Kidney (tissue), 14 donors: ENCODE results near the gene GPR65. TPM values are rescaled to one million over a fixed set of nuclear protein-coding genes. Genes with fewer than 3 reads are reported as not detected.

Experiments used
- DNase-seq, 5 donors: peaks; one replicate each; pipeline ENCODE4 v3.0.0-alpha.2; 2013 to 2020
- FAIRE-seq: peaks from 2 replicates; lab custom pipeline; 2012; peaks lifted over from hg19 to GRCh38; lab: Jason Lieb, UNC
- H3K27ac ChIP-seq, 2 donors: one replicate each; pipeline ENCODE4 v1.7.0; 2013; ENCODE audit warnings: low read depth in 2 of 2, low read length in 2 of 2, inconsistent platforms in 1 of 2
- H3K27me3 ChIP-seq: one replicate; pipeline ENCODE4 v1.7.1; 2013; ENCODE audit warnings: low read length, inconsistent platforms; ENCODE audit not compliant: control insufficient read depth, insufficient read depth
- H3K36me3 ChIP-seq, 3 donors: one replicate each; pipeline versions ENCODE4 v1.7.0 to v1.7.1; 2013; ENCODE audit warnings: low read length in 3 of 3, control low read depth in 1 of 3, inconsistent platforms in 1 of 3; ENCODE audit not compliant: insufficient read depth in 3 of 3, control insufficient read depth in 2 of 3
- H3K4me1 ChIP-seq, 3 donors: one replicate each; pipeline versions ENCODE4 v1.7.0 to v1.7.1; 2013; ENCODE audit warnings: low read length in 3 of 3, inconsistent platforms in 1 of 3, low read depth in 1 of 3; ENCODE audit not compliant: control insufficient read depth in 2 of 3, insufficient read depth in 2 of 3
- H3K4me3 ChIP-seq, 3 donors: one replicate each; pipeline versions ENCODE4 v1.7.0 to v1.8.1; 2013; ENCODE audit warnings: low read length in 3 of 3, control low read depth in 1 of 3, inconsistent platforms in 1 of 3
- H3K9ac ChIP-seq, 3 donors: one replicate each; pipeline versions ENCODE4 v1.7.0 to v1.7.1; 2013; ENCODE audit warnings: low read length in 3 of 3, control low read depth in 1 of 3, inconsistent platforms in 1 of 3
- H3K9me3 ChIP-seq, 3 donors: one replicate each; pipeline versions ENCODE4 v1.7.0 to v1.7.1; 2013; ENCODE audit warnings: low read length in 3 of 3, control low read depth in 1 of 3, inconsistent platforms in 1 of 3; ENCODE audit not compliant: control insufficient read depth in 2 of 3, insufficient read depth in 1 of 3
- intact Hi-C: fragments of 100-400 bp; cut with DNase I; formaldehyde crosslinking; loops from one replicate; pipeline ENCODE4 v1.11.1; 2022
- polyA plus RNA-seq: library from polyadenylated mRNA; stranded (reverse); fragments of 350-450 nt; fragmentation: Illumina TruSeq; extraction: RNeasy Lipid Tissue Mini Kit (QIAGEN cat#74804); gene quantifications from one replicate; pipeline ENCODE4 v1.2.3, GENCODE V29; 2014; ENCODE audit warnings: low read depth, low replicate concordance; ENCODE audit not compliant: insufficient read depth
- total RNA-seq: library from RNA; stranded (reverse); fragmentation: NEBNext Ultra II Directional; extraction: Animal tissue kit (Norgen Biotek cat#: 25700); gene quantifications from one replicate; pipeline ENCODE4 v1.2.1, GENCODE V29; 2021
- TF ChIP-seq, protein P1 (sequence below): IDR thresholded peaks from 3 replicates; pipeline ENCODE4 v1.5.1; 2012; ENCODE audit warnings: mild to moderate bottlenecking, moderate library complexity, borderline replicate concordance; ENCODE audit not compliant: insufficient read depth; ENCODE audit errors: extremely low read depth
- donor health status: control.
- donor health status: control.
- donor health status: control.
- donor health status: control.
- donor health status: control.
- donor health status: DM: yes; HTN: yes; CAD: no.
- donor health status: Normal renal cell carcinoma (clear cell type).

GPR65 gene
- total and polyA plus RNA-seq, 2 donors from 2014 or later = 0.62 to 3.8 TPM

DNA sequence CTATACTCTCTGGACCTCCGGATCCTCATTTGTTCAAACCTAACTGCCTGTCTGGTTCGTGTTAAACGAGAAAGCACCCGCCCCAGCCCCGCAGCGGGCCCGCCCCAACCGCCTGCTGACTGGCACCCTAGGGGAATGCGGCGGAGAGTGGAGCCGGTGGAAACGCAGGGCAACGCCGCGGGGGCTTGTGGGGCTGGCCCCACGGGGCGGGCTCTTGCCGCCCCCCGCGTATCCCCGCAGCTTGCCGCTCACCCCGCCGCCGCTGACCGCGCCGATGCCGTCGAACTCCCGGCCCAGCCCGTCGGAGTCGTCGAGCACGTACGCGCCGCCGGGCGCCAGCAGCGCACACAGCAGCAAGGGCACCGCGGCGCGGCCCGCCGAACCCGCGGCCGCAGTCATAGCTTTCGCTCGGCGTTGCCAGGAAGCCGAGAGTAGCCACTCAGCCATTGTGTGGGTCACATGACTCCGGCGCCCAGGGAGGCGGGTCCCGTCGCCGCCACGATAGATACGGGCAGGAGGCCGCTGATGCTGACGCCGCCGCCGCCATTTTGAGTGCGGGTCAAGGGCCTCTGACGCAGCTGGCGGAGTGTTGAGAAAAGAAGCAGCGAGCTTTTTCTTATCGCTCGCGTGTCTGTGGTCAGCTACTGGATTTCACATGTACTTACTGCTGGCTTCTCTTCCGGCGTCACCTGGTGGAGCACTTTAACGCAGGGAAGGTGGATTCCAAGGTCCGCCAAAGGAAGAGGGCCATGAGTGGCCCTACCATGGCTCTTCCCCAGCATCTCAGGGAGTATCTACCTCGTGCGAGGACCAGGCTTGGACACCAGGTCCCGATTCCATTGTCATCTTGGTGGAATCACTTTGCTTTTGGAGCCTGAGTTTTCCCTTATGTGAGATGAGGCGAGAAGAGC is 12.0 kb upstream of the GPR65 start, which contains the start of gene GALC:
GALC (minus strand) TSS at position 465 of the 911 bp plus-strand sequence; CDS start at position 447, 18 bp downstream.
- peak; percentile 93 to 99 (median 94) for DNase-seq
- Histone ChIP-seq H3K36me3 (no peaks in the 10 kb centered on the region), H3K9me3 (no peaks in the 10 kb centered on the region), H3K9ac (peak within 1 kb of the TSS; percentile 30 to 95 (median 48)), H3K4me3 (peak within 1 kb of the TSS; percentile 70 to 84 (median 78)), H3K4me1 (peaks cover 0 to 5% (median 0%) of the 10 kb centered on the region in 3 donors), H3K27me3 (no peaks in the 10 kb centered on the region), H3K27ac (peak within 1 kb of the TSS; percentile 92 to 93)
- intact Hi-C loops = no loop called here
- TF ChIP-seq, protein P1, sequence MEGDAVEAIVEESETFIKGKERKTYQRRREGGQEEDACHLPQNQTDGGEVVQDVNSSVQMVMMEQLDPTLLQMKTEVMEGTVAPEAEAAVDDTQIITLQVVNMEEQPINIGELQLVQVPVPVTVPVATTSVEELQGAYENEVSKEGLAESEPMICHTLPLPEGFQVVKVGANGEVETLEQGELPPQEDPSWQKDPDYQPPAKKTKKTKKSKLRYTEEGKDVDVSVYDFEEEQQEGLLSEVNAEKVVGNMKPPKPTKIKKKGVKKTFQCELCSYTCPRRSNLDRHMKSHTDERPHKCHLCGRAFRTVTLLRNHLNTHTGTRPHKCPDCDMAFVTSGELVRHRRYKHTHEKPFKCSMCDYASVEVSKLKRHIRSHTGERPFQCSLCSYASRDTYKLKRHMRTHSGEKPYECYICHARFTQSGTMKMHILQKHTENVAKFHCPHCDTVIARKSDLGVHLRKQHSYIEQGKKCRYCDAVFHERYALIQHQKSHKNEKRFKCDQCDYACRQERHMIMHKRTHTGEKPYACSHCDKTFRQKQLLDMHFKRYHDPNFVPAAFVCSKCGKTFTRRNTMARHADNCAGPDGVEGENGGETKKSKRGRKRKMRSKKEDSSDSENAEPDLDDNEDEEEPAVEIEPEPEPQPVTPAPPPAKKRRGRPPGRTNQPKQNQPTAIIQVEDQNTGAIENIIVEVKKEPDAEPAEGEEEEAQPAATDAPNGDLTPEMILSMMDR = no peak
- FAIRE-seq = no peak

DNA sequence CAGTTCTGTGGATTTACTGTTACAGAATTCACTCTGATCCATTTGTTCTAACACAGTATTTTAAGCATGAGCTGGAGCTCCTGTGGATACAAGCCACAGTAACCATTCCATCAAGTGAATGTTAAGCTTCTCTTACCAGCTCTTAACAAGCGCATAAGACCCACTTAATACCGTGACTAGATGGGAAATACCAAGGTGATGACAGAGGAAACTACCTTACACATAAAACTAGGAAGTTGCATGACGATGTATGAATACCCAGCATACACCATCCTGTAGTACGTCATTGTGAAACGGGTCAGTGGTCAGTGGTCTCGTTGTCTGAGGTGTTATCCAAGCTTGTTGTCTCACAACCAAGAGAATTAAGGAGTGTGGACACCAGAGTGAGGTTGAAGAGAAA is 10.0 kb upstream of the GPR65 start:
- no peaks in the 10 kb centered on the region for H3K36me3 ChIP-seq
- TF ChIP-seq, protein P1 = no peak
- DNase-seq = no peak
- no peak overlapping the region for H3K27ac ChIP-seq
- no peak for FAIRE-seq
- H3K4me3 ChIP-seq = no peak overlapping the region
- intact Hi-C loops = no loop called here
- no peak overlapping the region for H3K9ac ChIP-seq
- H3K27me3 ChIP-seq = no peaks in the 10 kb centered on the region
- H3K9me3 ChIP-seq = no peaks in the 10 kb centered on the region
- H3K4me1 ChIP-seq = peaks cover 0 to 5% (median 0%) of the 10 kb centered on the region in 3 donors

DNA sequence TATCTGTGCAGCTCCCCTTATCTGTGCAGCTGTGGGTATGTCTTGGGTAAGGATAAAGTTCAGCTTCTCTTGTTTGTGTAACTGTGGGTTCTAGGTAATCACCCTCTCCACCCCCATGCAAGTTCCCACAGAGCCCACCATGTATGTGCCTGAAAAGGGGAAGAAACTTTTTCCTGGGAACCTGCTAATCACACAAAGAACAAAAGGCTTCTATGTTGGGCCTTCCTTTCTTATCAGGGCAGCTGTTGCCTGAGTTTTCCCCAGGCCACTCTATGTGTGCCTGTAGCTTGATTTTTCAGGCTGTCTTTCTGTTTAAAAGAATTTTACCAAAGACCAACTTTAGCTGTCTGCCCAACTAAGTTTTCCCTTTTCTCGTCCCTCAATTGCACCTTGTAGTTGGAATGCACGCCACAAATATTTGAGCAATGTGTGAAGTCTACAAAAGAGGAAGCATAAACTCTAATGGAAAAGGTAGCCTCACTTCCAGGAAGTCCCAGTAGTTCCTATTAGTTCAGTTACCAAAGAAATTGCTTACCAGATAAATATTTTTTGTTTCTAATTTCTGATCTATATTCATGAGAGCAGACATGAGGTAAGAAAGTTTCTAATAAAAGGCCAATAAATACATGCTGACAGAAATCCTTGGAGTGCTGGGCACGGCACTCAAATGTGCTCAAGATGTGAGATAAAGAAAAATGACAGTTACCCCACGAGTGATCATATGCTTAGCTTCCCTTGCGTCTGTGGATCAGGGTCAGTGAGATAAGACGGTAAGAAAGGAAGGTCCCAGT is 9.2 kb upstream of the GPR65 start:
- Histone ChIP-seq H3K9ac (no peak overlapping the region), H3K9me3 (no peaks in the 10 kb centered on the region), H3K27me3 (no peaks in the 10 kb centered on the region), H3K4me3 (no peak overlapping the region), H3K27ac (no peak overlapping the region), H3K36me3 (no peaks in the 10 kb centered on the region), H3K4me1 (peaks cover 0 to 5% (median 0%) of the 10 kb centered on the region in 3 donors)
- DNase-seq = no peak
- TF ChIP-seq, protein P1 = no peak
- intact Hi-C loops = no loop called here
- FAIRE-seq = no peak
